ENCODE measurements around the gene VWF.

The VWF gene

GRCh38 chr12:5927732-5928516 lies 196.5 kb downstream of the VWF start:
- no peak overlapping the region for H3K4me2 ChIP-seq (ENCODE audit: low read length)
- no peak for TF ChIP-seq EZH2 (IDR thresholded peaks at IDR 0.05; ENCODE audit: borderline replicate concordance, low read length)
- no peak for TF ChIP-seq CTCF (IDR thresholded peaks at IDR 0.05; ENCODE audit: low read length)
- no peaks in the 10 kb centered on the region for H3K9me2 ChIP-seq (ENCODE audit: low read depth, low read length)

GRCh38 chr12:5925646-5926045 lies 198.8 kb downstream of the VWF start:
- Histone ChIP-seq H3K4me3 (ENCODE audit: low read depth, low read length, poor library complexity, severe bottlenecking) (no peak overlapping the region), H2AFZ (ENCODE audit: low read length) (no peak overlapping the region), H3K9me2 (ENCODE audit: low read depth, low read length) (no peaks in the 10 kb centered on the region), H3K36me3 (ENCODE audit: insufficient read depth, low read length) (no peaks in the 10 kb centered on the region), H4K20me1 (ENCODE audit: insufficient read depth, low read length) (no peaks in the 10 kb centered on the region), H3K9ac (ENCODE audit: low read length) (no peak overlapping the region), H3F3A (ENCODE audit: insufficient read depth, low read length) (no peaks in the 10 kb centered on the region), H3K27ac (ENCODE audit: low read depth, low read length, poor library complexity, severe bottlenecking) (no peak overlapping the region), H3K79me2 (ENCODE audit: insufficient read depth, low read length) (no peaks in the 10 kb centered on the region), H3K4me2 (ENCODE audit: low read length) (no peak overlapping the region), H3K27me3 (ENCODE audit: insufficient read depth, low read length) (no peaks in the 10 kb centered on the region), H3K4me1 (ENCODE audit: insufficient read depth, low read length, severe bottlenecking) (no peaks in the 10 kb centered on the region), H3K9me3 (ENCODE audit: low read length) (no peaks in the 10 kb centered on the region)
- no peak for TF ChIP-seq CTCF (IDR thresholded peaks at IDR 0.05; ENCODE audit: low read length)
- TF ChIP-seq EZH2 (IDR thresholded peaks at IDR 0.05; ENCODE audit: borderline replicate concordance, low read length), result no peak

More at GRCh38 chr12:5927732-5928516, 196.5 kb downstream of the VWF start:
- Histone ChIP-seq H3K9me3 (ENCODE audit: low read length) (no peaks in the 10 kb centered on the region), H3K27me3 (ENCODE audit: insufficient read depth, low read length) (no peaks in the 10 kb centered on the region), H3K79me2 (ENCODE audit: insufficient read depth, low read length) (no peaks in the 10 kb centered on the region), H3K36me3 (ENCODE audit: insufficient read depth, low read length) (no peaks in the 10 kb centered on the region), H3K9ac (ENCODE audit: low read length) (no peak overlapping the region), H3K27ac (ENCODE audit: low read depth, low read length, poor library complexity, severe bottlenecking) (no peak overlapping the region), H3F3A (ENCODE audit: insufficient read depth, low read length) (no peaks in the 10 kb centered on the region), H2AFZ (ENCODE audit: low read length) (no peak overlapping the region), H4K20me1 (ENCODE audit: insufficient read depth, low read length) (no peaks in the 10 kb centered on the region), H3K4me3 (ENCODE audit: low read depth, low read length, poor library complexity, severe bottlenecking) (no peak overlapping the region), H3K4me1 (ENCODE audit: insufficient read depth, low read length, severe bottlenecking) (no peaks in the 10 kb centered on the region)

GRCh38 chr12:5924342-5924741 lies 200.1 kb downstream of the VWF start:
- Histone ChIP-seq H3K79me2 (ENCODE audit: insufficient read depth, low read length) (no peaks in the 10 kb centered on the region), H3F3A (ENCODE audit: insufficient read depth, low read length) (no peaks in the 10 kb centered on the region), H3K4me3 (ENCODE audit: low read depth, low read length, poor library complexity, severe bottlenecking) (no peak overlapping the region), H3K9me3 (ENCODE audit: low read length) (no peaks in the 10 kb centered on the region), H3K9ac (ENCODE audit: low read length) (no peak overlapping the region), H3K27ac (ENCODE audit: low read depth, low read length, poor library complexity, severe bottlenecking) (no peak overlapping the region), H2AFZ (ENCODE audit: low read length) (no peak overlapping the region), H3K9me2 (ENCODE audit: low read depth, low read length) (no peaks in the 10 kb centered on the region), H3K4me1 (ENCODE audit: insufficient read depth, low read length, severe bottlenecking) (no peaks in the 10 kb centered on the region), H4K20me1 (ENCODE audit: insufficient read depth, low read length) (no peaks in the 10 kb centered on the region), H3K4me2 (ENCODE audit: low read length) (no peak overlapping the region), H3K27me3 (ENCODE audit: insufficient read depth, low read length) (no peaks in the 10 kb centered on the region), H3K36me3 (ENCODE audit: insufficient read depth, low read length) (no peaks in the 10 kb centered on the region)
- no peak for TF ChIP-seq EZH2 (IDR thresholded peaks at IDR 0.05; ENCODE audit: borderline replicate concordance, low read length)
- TF ChIP-seq CTCF (IDR thresholded peaks at IDR 0.05; ENCODE audit: low read length), result no peak

Data from OCI-LY1 (cell line).